Midbrain (tissue), 1 donor: ENCODE results near the gene MRS2.
"Not testable (repeated sequence)": the region's sequence is repeated elsewhere in the genome, so short reads cannot be mapped to it uniquely, and the experiment has no call there.

ENCODE experiments used
- DNase-seq: peaks from one replicate; lab custom pipeline; 2025; lab: John Stamatoyannopoulos, UW

Gene MRS2, protein sequence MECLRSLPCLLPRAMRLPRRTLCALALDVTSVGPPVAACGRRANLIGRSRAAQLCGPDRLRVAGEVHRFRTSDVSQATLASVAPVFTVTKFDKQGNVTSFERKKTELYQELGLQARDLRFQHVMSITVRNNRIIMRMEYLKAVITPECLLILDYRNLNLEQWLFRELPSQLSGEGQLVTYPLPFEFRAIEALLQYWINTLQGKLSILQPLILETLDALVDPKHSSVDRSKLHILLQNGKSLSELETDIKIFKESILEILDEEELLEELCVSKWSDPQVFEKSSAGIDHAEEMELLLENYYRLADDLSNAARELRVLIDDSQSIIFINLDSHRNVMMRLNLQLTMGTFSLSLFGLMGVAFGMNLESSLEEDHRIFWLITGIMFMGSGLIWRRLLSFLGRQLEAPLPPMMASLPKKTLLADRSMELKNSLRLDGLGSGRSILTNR

DNA sequence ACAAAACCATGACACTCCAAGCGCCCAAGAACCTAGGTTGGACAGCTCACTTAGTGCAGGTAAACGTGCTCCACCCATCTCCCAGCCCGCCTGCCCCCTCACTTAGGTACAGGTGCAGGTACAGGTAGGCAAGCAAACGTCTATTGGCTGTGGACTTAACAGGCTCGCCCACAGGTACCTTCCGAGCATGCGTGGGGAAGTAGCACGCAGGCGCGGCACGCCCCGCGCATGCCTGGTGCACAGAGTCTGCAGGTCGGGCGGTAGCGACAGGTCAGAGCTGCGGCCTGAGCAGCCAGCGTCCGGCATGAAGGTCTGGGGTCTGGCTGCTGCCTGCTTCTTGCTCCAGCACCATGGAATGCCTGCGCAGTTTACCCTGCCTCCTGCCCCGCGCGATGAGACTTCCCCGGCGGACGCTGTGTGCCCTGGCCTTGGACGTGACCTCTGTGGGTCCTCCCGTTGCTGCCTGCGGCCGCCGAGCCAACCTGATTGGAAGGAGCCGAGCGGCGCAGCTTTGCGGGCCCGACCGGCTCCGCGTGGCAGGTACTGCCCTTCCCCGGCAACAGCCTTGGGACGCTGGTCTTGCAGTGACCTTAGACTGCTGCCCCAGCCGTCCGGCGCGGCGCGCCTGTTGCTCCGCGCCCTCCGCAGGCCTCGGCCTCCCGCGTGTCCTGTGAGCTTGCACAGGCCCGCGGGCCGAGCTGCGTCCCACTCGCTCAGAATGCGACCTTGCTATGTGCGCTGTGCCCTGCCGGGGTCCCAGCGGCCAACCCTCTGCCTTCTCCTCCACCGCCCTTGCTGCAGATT is at the start of gene MRS2:
Gene MRS2 (plus strand): TSS at position 240 of the 804 bp plus-strand sequence. CDS start 111 bp downstream, at position 351.
- DNase-seq: peak; percentile 91

DNA sequence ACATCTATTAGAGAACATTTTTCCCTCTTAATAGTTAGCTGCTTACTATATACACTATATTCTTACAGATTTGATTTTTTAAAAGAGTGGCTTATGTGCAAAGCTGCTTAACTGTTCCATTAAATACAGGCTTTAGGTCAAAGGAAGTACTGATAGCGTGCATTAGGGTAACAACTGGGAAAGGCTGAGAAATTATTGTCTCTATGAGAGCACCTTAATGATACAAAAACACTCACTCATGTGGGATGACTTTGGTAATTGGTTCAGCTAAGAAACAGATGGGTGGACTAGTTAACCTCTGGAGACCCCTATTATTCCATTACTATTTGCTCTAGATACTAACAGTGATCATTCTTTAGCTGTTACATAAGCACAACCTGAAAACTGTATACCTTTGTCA is 48.9 kb upstream of the MRS2 start:
- DNase-seq: no peak

GRCh38 chr6:24355393-24355792 is 47.3 kb upstream of the MRS2 start:
- DNase-seq: no peak

- no peak for DNase-seq
Measured at GRCh38 chr6:24356310-24356973, 46.3 kb upstream of the MRS2 start.

GRCh38 chr6:24357336-24358218 is 45.2 kb upstream of the MRS2 start, which contains the start of gene DCDC2:
Gene DCDC2 (minus strand): TSS chr6:24358059. CDS start chr6:24357750, 309 bp downstream.
- DNase-seq: no peak

GRCh38 chr6:24358219-24358821 is 44.4 kb upstream of the MRS2 start:
- DNase-seq: no peak

DNA sequence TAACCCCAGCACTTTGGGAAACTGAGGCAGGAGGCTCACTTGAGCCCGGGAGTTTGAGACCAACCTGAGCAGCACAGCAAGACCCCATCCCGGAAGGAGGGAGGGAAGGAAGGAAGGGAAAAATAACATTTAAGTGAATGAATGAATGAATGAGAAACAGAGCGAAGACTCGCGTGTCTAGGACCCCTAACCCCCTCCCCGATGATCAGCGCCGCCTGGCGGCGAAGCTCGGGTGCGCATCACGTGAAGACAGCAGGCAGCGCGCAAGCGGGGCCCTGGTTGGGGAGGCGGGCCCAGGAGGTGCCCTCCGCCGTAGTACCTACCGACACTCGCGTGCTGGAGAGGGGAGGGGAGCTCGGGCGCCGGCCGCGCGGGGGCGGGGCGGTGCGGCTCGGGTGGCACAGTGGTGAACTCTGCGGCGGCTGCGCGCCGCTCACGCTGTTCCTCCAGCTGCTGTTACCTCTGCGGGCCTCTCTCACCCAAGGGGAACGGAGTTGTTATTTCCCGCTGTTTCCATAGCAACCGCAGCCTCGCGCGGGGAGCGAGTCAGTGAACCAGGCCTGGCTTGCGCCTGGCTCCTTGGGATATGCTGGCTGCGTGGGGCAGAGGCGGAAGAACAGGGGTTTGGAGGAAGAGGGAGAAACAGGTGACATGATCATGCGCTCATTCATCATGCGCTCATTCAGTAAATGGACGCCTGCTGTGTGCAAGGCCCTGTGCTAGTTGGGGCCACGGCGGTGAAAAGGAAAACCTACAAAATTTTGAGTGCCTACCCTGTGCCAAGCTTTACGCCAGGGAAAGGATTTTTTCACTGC is 42.9 kb upstream of the MRS2 start:
- peak; percentile 51 for DNase-seq

DNA sequence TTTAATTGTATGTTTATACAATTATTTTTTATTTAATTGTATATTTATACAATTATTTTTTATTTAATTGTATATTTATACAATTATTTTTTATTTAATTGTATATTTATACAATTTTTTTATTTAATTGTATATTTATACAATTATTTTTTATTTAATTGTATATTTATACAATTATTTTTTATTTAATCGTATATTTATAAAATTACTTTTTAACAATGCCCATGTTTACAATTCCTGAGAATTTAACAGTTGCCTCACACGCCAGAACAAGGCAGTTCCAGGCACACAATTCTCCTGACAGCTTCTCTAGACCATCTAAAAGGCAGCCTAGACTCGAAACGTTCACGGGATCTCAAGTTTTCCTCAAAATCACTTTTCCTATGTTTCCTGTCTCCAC is 40.4 kb upstream of the MRS2 start:
- DNase-seq: not testable (repeated sequence)

DNA sequence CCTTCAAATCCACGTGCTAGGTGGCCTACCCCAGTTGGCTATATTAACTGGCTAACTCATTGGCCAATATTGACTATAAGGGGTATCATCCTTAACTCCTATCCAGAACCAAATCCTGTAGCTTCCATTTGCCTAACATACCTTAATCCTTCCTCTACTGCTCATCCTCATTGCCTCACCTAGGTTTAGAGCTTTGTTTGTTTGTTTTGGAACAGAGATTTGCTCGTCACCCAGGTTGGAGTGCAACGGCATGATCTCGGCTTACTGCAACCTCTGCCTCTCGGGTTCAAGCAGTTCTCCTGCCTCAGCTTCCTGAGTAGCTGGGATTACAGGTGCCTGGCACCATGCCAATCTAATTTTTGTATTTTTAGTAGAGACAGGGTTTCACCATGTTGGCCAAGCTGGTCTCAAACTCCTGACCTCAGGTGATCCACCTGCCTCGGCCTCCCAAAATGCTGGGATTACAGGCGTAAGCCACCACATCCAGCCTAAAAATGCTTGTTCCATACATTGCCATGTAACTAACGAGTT is 37.6 kb upstream of the MRS2 start:
- DNase-seq: not testable (repeated sequence)

DNA sequence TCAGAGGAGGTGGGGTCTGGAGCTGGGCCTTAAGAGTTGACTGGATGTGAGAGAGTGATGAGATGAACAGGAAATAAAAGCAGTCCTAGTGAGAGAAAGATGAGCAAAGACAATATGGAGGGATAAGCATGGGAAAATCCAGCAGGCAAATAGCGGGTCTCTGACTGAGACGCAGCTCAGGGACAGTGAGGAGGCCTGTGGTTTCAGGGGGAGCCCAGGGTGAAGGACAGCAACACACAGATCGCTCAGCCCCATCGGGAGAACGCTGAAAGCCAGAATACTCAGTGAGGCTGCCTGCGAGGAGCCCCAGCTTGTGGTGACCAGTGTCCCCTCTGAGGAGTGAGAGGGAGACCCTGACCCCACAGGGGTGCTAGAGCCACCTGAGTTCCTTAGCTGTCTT is 28.1 kb upstream of the MRS2 start:
- DNase-seq: no peak

DNA sequence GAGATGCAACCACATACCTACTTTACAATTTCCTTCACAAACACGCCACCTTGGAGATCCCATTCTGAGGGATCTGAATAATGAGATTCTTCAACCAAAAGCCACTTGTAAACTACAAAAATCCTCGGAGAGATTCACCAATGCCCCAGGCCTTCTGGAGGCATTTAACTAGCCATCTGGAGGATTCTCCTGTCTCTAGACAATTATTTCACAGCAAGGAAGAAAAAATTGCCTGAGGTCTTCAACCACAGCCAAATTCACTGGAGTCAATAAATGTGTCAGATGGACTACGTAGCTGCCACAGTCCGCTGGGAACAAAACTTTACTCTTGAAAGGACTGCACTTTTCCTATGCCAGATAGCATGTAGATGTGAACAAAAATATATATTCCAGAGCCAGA is 25.9 kb upstream of the MRS2 start:
- no peak for DNase-seq

GRCh38 chr6:24378473-24379097 is 24.2 kb upstream of the MRS2 start:
- DNase-seq: no peak

DNA sequence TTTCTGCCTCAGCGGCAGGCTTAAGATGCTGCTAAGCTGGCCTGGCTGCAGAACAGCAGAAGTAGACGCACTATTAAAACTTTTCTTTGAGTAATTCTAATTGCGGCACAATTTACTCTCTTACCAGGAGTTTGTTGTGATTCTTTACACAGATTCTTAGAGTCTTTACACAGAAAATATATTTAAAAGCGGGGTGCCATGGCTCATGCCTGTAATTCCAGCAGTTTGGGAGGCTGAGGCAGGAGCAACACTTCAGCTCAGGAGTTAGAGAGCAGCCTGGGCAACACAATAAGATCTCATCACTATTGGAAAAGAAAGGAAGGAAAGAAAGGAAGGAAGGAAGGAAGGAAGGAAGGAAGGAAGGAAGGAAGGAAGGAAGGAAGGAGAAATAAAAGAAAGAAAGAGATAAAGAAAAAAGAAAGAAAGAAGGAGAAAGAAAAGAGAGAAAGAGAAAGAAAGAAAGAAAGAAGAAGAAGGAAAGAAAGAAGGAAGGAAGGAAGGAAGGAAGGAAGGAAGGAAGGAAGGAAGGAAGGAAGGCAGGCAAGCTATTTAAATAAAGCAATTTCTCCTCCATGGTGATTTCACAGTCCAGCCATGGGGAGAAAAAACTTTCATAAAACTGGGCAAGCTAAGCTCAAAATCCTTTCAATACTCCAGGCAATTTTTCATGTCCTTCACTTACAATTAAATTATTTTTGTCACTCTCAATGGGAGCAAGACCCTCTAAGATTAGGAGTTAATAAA is 21.1 kb upstream of the MRS2 start:
- DNase-seq: no peak

DNA sequence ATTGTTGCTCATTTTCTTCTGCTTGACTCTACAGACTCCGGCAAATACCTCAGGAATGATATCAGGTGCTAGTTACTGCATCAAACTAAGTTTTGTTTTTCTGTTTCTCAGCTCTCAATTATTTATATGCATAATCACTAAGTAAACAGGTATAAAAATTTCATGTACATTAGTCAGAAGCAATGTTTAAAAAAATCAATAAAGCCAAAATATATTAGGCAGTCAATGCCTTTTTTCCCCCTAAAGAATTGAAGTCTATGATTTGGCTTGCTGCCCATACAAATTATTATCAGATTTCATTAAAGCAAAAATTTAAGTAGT is 20.6 kb upstream of the MRS2 start:
- DNase-seq: no peak

DNA sequence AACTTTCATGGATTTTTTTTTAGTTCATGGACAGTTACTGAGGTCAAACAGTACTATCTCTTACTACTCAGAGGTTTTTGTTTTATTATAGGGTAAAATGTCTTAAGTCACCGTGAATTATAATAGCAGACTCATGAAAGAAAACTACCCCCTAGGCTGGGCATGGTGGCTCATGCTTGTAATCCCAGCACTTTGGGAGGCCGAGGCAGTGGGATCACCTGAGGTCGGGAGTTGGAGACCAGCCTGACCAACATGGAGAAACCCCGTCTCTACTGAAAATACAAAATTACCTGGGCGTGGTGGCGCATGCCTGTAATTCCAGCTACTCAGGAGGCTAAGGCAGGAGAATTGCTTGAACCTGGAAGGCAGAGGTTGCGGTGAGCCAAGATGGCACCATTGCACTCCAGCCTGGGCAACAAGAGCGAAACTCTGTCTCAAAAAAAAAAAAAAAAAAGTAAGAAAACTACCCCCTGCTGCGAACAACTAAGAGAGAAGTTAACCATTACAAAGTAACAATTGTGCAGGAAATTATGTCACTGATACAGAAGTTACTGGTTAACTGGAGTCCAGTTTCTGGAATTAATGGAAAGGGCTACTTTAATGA is 19.7 kb upstream of the MRS2 start:
- DNase-seq: not testable (repeated sequence)

DNA sequence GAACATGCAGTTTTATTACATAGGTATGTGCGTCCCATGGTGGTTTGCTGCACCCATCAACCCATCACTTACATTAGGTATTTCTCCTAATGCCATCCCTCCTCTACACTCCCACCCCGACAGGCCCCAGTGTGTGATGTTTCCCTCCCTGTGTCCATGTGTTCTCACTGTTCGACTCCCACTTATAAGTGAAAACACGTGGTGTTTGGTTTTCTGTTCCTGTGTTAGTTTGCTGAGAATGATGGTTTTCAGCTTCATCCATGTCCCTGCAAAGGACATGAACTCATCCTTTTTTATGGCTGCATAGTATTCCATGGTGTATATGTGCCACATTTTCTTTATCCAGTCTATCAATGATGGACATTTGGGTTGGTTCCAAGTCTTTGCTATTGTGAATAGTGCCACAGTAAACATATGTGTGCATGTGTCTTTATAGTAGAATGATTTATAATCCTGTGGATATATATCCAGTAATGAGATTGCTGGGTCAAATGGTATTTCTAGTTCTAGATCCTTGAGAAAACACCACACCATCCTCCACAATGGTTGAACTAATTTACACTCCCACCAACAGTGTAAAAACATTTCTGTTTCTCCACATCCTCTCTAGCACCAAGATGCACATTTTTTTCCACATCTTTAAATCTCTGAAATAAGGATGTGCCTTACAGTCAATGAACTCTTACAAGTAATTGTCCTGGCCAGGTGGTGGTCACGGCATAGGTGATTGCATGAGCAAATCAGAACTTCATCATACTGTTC is 18.2 kb upstream of the MRS2 start:
- not testable (repeated sequence) for DNase-seq

GRCh38 chr6:24385536-24386269 is 17.0 kb upstream of the MRS2 start:
- DNase-seq: no peak
